Parietal lobe (tissue), 2 donors: ENCODE measurements around the gene RASL12. TPM values are rescaled to one million over a fixed set of nuclear protein-coding genes. Genes with fewer than 3 reads are reported as not detected.

Source experiments
- small RNA-seq: library from RNA; depleted of rRNA; stranded (forward); fragments of <200 nt; gene quantifications from one replicate; pipeline ENCODE3, GENCODE V24; 2014; ENCODE audit warnings: low replicate concordance
- total RNA-seq: library from RNA; depleted of rRNA; stranded (reverse); fragments of >200 nt; gene quantifications from one replicate; pipeline ENCODE4 v1.2.3, GENCODE V29; 2014

RASL12 gene
- 2.8 TPM for total RNA-seq

GRCh38 chr15:65067645-65068402 lies at the start of gene RASL12:
Gene RASL12, minus strand, starts transcription at chr15:65067991. Its CDS starts 156 bp downstream, at chr15:65067835.

GRCh38 chr15:65115086-65115485 lies 47.3 kb upstream of the RASL12 start, which contains the start of gene UBAP1L:
Gene UBAP1L, minus strand, starts transcription at chr15:65115200. Its CDS starts 8,985 bp downstream, at chr15:65106215.

GRCh38 chr15:65076486-65077290 lies 8.9 kb upstream of the RASL12 start, which contains the start of gene KBTBD13:
Gene KBTBD13, plus strand, starts transcription at chr15:65076746. Its CDS starts 70 bp downstream, at chr15:65076816.

DNA sequence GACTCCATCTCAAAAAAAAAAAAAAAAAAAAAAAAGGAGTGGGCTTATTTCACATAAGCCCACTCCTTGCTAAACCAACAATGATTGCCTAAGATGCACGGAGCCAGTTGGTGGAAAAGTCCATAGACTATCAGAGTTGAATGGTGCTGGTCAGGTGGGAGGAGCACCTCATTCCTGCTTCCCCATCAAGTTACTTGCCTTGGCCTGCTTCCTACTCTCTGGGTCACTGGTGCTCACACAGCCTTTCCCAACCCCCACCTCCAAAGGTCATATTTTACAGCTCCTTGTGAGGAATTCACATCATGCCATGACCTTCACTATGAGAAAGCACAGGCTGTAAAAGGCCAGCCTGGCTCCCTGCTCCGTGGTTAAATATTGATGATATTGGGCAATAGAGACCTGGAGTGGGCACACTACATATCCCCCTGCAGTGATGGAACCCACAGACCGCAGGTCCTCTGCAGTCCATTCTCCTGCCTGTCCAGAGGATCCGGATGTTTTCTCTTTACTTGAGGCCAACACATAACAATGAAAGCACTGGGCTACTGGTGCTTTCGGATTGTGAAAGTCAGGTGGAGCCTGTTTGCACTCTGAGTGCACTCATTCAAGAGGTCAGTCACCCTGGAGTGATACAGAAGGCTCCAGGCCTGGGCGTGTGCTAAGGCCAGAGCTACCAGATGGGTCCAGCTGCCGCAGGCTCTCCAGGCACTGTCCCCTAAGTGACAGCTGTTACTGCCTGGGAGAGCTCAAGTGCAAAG lies 22.9 kb downstream of the RASL12 start, which contains the start of gene SLC51B:
SLC51B (plus strand) TSS at position 664 of the 758 bp plus-strand sequence. CDS start 4,618 bp downstream, outside the sequence.

GRCh38 chr15:65028921-65029735 lies 38.7 kb downstream of the RASL12 start, which contains the start of gene MTFMT:
Gene MTFMT, minus strand, starts transcription at chr15:65029639. Its CDS starts 26 bp downstream, at chr15:65029613.

Small RNA genes lying within 50 kb of the gene (small RNA-seq; reads per million reads assigned to genes)
- gene AC013553.1: not detected

Other genes starting within 250 kb of the RASL12 start
- 3.8 TPM for gene PIF1, start 242.3 kb downstream of the RASL12 start, total RNA-seq
- gene PLEKHO2, start 226.1 kb downstream of the RASL12 start, total RNA-seq: 6.3 TPM
- 27.2 TPM for gene ANKDD1A, start 156.1 kb downstream of the RASL12 start, total RNA-seq
- 52.9 TPM for gene SPG21, start 78.1 kb downstream of the RASL12 start, total RNA-seq
- 18.5 TPM for gene MTFMT, start 38.4 kb downstream of the RASL12 start, total RNA-seq
- not detected for gene SLC51B, start 22.6 kb downstream of the RASL12 start, total RNA-seq
- gene KBTBD13, start 8.8 kb upstream of the RASL12 start, total RNA-seq: not detected
- 12.5 TPM for gene UBAP1L, start 47.2 kb upstream of the RASL12 start, total RNA-seq
- 23.5 TPM for gene PDCD7, start 65.8 kb upstream of the RASL12 start, total RNA-seq
- gene CLPX, start 117.4 kb upstream of the RASL12 start, total RNA-seq: 66.7 TPM
- 0.63 TPM for gene CILP, start 143.5 kb upstream of the RASL12 start, total RNA-seq
- gene PARP16, start 218.9 kb upstream of the RASL12 start, total RNA-seq: 16.6 TPM
- gene RNU5A-1, start 228.1 kb upstream of the RASL12 start, total RNA-seq: not detected
- gene RNU5B-1, start 236.7 kb upstream of the RASL12 start, total RNA-seq: not detected